T1000 (cell line): ENCODE measurements around the gene KCNJ2.

ENCODE experiments used
- DNase-seq: peaks from one replicate; lab custom pipeline; 2025; ENCODE audit warnings: mixed read lengths; lab: John Stamatoyannopoulos, UW

Gene KCNJ2

GRCh38 chr17:70168977-70169708 lies at the start of gene KCNJ2:
Gene KCNJ2, plus strand, starts transcription at chr17:70169532. Its CDS starts 5,508 bp downstream, at chr17:70175040.
- DNase-seq: peak; percentile 60

GRCh38 chr17:70119545-70119944 lies 49.8 kb upstream of the KCNJ2 start:
- no peak for DNase-seq

- DNase-seq: no peak
Observed at GRCh38 chr17:70119983-70120382, 49.3 kb upstream of the KCNJ2 start.

- DNase-seq: no peak
Observed at GRCh38 chr17:70120425-70120824, 48.9 kb upstream of the KCNJ2 start.

GRCh38 chr17:70121126-70121525 lies 48.2 kb upstream of the KCNJ2 start:
- DNase-seq: no peak

GRCh38 chr17:70123193-70123592 lies 46.1 kb upstream of the KCNJ2 start:
- no peak for DNase-seq

GRCh38 chr17:70124723-70125122 lies 44.6 kb upstream of the KCNJ2 start:
- no peak for DNase-seq

- DNase-seq: no peak
Observed at GRCh38 chr17:70127221-70127873, 42.0 kb upstream of the KCNJ2 start.

- DNase-seq: no peak
Observed at GRCh38 chr17:70128727-70129238, 40.5 kb upstream of the KCNJ2 start.

GRCh38 chr17:70130289-70130688 lies 39.0 kb upstream of the KCNJ2 start:
- no peak for DNase-seq

GRCh38 chr17:70132505-70132904 lies 36.8 kb upstream of the KCNJ2 start:
- DNase-seq: no peak

GRCh38 chr17:70134042-70134441 lies 35.3 kb upstream of the KCNJ2 start:
- DNase-seq: no peak

GRCh38 chr17:70134777-70135176 lies 34.6 kb upstream of the KCNJ2 start:
- DNase-seq: no peak

- DNase-seq: no peak
Observed at GRCh38 chr17:70136131-70136530, 33.2 kb upstream of the KCNJ2 start.

GRCh38 chr17:70137451-70138230 lies 31.7 kb upstream of the KCNJ2 start:
- peak; percentile 38 for DNase-seq

- peak; percentile 33 for DNase-seq
Observed at GRCh38 chr17:70138291-70138865, 31.0 kb upstream of the KCNJ2 start.

GRCh38 chr17:70139449-70139993 lies 29.8 kb upstream of the KCNJ2 start:
- DNase-seq: no peak

- no peak for DNase-seq
Observed at GRCh38 chr17:70144260-70144846, 25.0 kb upstream of the KCNJ2 start.

GRCh38 chr17:70153210-70153609 lies 16.1 kb upstream of the KCNJ2 start:
- DNase-seq: no peak

GRCh38 chr17:70157151-70157550 lies 12.2 kb upstream of the KCNJ2 start:
- no peak for DNase-seq

GRCh38 chr17:70158180-70158579 lies 11.2 kb upstream of the KCNJ2 start:
- no peak for DNase-seq

GRCh38 chr17:70158591-70158990 lies 10.7 kb upstream of the KCNJ2 start:
- DNase-seq: no peak
